ENCODE results near the gene CHD2.

CHD2 gene

DNA sequence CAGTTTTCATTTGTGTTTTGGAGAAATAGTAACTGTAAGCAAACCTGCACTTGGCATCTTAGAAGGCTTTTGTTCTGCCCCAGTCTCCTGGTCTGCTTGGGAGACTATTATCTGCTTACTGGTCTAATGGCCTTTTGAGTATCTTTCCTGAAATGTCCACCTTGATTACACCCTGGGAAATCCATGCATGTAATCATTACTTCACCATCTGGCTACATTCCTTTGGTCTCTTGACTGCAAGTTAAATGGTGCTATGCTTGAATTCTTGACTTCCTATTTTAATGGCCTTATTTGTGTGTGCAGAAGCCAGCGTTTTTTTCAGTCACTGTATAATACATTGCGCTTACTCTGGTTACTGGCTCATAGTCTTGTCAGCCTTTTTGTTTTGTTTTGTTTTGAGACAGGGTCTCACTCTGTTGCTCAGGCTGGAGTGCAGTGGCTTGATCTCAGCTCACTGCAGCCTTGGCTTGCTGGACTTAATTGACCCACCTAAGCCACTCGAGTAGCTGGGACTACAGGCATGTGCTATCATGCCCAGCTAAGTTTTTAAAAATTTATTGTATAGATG lies 30.0 kb downstream of the CHD2 start:
- no peak for DNase-seq (ENCODE audit: low read depth, low spot score)

DNA sequence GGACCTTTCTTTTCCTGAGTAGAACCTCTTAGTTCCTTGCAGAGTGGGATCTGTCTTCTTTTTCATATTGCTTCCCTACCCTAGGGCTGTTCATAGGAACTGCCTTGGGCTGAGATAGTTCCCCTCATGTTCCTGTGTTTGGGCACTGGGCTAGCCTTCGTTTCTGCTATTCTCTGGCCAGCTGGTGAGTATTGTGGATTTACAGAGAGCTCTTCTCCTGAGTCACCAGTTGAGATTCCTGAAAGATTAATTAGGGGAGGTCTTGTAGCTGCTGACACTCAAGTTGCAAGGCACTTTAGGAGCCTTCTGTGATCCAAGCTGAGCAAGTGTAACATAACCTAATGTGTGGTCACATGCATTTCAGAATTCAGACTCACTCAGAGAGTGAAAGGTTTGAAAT lies 30.7 kb downstream of the CHD2 start:
- DNase-seq (ENCODE audit: low read depth, low spot score), result no peak

DNA sequence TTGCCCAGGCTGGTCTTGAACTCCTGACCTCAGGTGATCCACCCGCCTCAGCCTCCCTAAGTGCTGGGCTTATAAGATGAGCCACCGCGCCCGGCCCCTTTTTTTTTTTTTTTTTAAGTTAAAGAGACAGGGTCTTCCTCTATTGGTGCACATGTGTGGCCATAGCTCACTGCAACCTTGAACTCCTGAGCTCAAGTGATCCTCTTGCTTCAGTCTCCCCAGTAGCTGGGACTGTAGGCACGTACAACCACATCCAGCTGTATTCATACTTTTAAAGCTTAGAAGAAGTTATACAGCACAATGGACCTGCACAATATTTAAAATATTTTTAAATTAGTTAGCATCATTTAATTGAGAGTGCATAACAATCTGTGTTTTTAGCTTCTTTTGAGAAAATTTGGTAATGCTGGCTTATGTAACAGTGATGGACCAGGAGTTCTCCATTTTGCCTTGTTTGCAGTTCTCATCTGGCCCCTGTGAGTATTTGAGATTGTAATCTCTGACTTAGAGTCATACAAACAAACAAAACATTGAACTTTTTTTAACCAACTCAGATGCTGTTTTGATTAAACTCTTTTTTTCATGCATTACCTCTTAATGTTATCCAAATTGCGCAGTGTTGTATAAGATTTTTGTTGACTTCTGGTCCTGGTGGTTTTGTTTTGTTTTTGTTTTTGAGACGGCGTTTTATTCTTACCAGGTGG lies 33.0 kb downstream of the CHD2 start:
- DNase-seq (ENCODE audit: low read depth, low spot score), result no peak

DNA sequence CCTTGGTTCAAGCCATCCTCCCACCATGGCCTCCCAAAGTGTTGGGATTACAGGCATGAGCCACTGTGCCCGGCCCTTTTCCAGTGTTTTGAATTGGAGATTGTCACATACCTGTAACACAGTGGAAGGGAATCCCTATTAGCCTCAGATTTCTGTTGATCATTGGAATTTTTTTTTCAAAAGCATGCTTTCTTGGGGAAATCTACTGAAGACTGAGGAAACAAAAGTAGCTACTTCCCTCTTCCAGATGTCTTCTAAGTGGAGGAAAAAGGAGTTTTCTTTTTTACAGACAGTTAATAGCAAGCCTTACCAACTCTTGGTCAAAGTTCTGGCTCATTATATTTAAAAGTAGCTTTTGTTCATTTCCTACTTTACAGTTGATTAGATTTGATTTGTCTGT lies 33.7 kb downstream of the CHD2 start:
- DNase-seq (ENCODE audit: low read depth, low spot score), result no peak

DNA sequence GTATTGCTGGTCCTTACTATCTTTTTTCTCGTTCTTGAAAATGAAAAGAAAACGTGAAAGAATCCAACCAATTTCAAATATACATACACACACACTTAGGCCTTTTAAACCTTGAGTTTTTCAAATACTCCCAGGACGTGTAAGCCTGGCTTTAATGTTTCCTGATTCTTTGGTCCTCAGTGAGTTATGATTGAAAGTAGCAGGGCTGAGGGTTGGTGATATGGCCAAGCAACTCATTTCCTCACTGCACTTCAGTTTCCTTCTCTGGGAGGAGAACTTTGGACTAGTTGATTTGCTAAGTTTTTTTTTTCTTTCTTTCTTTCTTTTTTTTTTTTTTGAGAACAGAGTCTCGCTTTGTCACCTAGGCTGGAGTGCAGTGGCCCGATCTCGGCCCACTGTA lies 34.6 kb downstream of the CHD2 start:
- DNase-seq (ENCODE audit: low read depth, low spot score), result no peak

DNA sequence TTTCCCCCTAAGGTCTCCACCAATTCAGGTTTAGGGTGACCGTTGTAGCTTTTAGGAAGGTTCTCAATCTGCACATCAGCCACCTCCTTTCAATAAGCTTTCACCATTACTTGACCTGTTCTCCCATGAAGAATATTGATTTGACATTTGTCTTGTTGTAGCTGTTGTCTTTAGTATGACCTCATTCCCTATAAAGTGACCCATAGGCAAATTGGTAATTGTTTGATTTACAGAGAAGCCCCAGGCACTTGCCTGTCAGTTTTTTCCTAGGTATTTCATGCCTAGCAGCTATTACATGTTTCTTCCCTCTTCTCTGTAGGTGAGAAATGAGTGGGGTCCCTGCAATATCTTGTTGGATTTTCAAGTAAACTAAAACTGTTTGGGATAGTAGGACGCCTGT lies 36.0 kb downstream of the CHD2 start:
- DNase-seq (ENCODE audit: low read depth, low spot score), result no peak

DNA sequence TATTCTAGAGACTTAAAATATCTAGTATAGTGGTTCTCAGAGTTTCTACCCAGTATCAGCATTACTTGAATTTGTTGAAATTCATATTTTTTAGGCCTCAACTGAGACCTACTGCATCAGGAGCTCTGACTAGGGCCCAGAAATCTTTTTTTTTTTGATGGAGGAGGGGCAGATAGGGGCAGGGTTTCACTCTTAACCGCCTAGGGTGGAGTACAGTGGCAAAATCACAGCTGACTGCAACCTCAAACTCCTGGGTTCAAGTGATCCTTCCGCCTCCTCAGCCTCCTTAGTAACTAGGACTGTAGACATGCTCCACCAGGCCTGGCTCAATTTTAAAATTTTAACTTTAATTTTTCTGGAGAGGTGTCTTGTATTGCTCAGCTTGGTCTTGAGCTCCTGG lies 36.6 kb downstream of the CHD2 start:
- DNase-seq (ENCODE audit: low read depth, low spot score), result no peak

DNA sequence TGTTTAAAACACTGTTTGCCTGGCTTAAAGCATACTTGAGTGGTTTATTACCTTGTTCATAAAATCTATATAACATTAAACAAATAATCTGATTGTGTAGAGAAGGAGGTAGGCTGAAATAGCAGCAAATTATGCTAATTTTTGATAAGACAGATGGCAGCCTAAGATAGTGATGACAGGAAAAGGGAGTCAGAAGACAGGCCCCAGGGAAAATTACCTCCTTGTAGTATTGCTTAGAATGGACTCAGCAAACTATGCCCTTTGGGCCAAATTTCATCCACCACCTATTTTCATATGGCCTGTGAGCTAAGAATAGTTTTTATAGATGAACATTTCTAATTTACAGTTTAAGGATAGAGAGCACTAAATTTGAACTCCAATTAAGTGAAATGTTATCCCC lies 37.8 kb downstream of the CHD2 start:
- DNase-seq (ENCODE audit: low read depth, low spot score), result no peak

DNA sequence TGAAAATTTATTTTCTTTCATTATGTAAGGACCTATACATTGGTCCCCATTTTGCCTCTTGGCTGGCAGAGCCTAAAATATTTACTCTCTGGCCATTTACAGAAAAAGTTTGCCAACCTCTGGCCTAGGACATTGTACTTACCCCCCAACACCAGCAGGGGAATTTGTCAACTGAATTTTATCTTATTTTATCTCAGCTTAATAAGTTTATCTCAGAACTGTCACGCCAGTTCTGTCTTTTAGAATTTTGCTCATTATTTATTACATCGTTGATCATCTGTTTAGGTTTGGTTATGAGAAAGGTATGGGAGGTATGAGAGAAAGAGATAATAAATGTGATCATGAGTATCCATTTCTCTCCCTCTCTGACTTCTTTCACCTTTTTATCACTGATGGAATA lies 38.3 kb downstream of the CHD2 start:
- no peak for DNase-seq (ENCODE audit: low read depth, low spot score)

DNA sequence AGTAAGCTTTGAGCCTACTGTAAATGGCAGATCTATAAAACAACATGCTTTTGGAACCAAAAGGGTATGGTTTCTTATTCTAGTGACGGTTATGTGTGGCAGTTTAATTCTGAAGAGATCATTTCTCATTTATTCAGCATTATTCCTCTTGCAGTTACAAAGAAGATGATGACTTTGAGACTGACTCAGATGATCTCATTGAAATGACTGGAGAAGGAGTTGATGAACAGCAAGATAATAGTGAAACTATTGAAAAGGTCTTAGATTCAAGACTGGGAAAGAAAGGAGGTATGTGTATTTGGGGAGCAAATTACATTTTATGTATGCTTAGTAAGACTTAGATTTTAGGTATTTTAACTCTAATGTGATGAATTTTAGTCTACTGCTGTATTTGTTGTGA lies 41.5 kb downstream of the CHD2 start:
- DNase-seq (ENCODE audit: low read depth, low spot score), result no peak

DNA sequence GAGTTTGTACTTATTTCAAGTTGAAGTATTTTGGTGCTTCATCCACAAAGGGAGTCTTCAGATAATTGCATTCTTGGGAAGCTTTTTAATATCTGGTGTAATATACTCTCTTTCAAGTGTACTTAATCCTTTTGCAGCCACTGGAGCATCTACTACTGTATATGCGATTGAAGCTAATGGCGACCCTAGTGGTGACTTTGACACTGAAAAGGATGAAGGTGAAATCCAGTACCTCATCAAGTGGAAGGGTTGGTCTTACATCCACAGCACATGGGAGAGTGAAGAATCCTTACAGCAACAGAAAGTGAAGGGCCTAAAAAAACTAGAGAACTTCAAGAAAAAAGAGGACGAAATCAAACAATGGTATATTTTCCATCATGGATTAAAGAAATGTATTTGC lies 42.6 kb downstream of the CHD2 start:
- DNase-seq (ENCODE audit: low read depth, low spot score), result no peak

DNA sequence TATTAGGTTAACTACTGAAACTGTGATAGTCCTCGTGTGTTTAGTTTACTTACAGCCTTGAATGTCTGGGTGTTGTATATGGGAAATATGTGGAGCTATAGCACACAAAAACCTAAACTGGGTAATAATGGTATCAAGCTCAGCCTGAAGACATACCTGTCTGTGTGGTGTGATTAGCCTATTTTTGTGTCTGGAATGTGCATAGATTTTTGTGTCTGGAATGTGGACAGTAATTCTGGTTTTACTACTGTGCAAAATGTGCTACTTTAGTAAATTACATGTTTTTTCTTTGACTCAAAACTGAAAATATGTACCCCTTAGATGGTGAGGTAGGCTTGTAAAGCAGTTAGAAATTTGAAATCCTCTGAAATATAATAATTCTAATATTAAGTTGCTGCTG lies 43.5 kb downstream of the CHD2 start:
- no peak for DNase-seq (ENCODE audit: low read depth, low spot score)

DNA sequence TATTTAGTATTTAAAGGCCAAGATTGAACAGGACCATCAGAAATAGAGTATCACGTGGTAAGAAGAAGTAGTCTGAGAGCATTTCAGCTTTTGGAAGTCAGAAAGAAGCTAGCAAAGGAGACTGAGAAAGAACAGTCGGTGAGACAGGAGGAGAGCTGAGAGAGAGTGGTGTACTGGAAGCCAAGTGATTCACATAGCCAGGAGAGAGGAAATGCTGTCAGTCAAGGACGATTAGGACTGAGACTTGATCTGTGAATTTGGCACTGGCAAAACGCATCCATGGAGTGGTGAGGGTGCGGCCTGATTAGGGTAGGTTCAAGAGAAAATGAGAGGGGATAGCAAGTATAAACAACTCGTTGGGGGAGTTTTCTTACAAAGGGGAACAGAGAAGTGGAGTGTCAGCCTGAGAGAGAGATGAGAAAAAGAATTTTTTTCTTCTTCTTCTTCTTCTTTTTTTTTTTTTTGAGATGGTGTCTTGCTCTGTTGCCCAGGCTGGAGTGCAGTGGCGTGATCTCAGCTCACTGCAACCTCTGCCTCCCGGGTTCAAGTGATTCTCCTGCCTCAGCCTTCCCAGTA lies 44.9 kb downstream of the CHD2 start:
- no peak for DNase-seq (ENCODE audit: low read depth, low spot score)

DNA sequence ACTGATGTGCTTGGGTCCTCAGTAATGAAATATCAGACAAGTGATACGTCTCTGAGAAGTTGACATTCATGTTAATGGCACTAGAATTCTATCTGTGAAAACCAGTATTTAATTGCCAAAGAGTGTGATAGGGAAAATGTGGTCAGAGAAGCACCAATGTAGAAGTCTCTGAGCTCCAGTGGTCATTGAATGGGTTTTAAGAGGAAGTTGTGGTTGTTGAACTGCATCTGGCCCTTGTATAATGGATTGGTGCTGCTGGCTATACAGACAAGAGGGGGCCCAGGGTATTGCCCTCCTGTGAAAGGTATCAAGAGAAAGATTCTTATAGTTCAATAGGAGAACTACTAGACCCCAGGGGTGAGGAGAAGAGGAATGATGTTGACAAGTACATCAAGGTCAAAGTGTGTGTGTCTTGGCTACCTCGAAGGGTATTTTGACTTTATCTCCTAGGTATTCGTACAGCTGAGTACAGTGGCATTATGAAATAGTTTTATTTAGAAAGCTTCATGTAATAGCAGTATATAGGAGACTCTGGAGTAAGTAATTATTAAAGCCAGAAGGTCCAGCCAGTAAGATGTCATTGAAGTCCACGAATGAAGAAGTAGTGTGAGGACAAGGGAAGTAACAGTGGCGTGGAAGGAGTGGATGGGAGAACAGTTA lies 47.1 kb downstream of the CHD2 start:
- DNase-seq (ENCODE audit: low read depth, low spot score), result no peak

DNA sequence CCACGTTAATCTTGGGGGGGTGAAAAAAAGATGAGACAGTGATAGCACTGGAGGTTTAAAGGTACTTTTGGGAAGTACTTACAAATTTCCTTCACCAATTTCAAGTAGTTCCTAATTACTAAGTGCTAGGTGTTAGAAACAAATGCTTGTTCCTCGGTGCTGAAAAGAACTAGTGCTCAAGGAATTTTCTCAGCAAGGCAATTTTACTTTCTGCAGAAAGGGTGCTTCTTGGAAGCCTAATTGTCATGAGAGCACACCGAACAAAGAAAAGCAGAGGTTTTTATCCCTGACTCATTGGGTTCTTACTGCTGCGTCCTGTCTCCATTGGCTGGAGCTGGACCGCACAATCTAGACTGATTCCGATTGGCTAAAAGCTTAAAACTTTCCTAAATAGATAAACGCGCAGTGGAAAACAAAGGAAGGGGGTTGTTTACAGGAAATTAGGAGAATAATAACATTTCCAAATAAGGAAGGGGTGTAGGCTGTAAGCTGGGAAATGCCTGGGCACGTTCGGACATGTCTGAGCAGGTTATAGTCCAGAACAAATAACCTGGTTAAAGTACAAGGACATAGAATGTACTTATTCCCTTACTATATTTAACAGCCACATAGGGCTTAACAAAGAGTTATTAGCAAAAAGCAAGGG lies 49.6 kb downstream of the CHD2 start:
- DNase-seq (ENCODE audit: low read depth, low spot score), result no peak

DNA sequence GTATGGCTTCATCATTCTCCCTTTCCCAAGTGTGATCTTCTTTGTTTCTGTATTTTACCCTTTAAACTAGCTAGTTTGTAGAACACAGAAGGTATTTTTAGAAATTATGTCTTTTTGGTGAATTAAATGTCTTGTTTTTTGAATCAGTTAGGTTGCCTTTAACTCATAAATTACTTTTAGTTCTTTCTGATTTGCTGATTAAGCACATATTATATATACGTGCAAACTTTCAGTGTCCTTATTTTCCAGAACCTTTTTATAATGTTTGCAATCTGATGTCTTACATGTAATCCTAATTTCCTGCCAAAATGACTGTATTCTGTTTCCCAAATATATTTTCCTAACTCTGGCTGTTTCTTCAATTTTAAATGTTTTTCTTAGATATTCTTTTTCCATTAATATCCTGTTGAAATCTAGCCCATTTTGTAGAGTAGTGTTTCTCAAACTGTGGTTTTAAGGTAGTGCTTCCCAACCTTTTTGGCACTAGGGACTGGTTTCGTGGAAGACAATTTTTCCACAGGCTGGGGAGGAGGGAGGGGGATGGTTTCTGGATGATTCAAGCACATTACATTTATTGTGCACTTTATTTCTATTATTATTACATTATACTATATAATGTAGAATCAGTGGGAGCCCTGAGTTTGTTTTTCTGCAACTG lies 51.8 kb downstream of the CHD2 start:
- DNase-seq (ENCODE audit: low read depth, low spot score), result no peak

DNA sequence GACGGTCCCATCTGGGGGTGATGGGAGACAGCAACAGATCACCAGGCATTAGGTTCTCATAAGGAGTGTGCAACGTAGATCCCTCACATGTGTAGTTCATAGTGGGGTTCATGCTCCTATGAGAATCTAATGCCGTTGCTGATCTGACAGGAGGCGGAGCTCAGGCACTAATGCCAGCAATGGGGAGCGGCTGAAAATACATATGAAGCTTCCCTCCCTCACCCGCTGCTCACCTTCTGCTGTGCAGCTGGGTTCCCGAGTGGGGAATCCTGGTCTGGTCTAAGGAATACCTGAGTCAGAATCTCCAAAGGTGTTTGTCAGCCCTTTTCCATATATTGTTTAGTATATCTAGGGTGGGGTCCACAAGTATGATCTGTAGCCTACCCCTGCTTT lies 52.3 kb downstream of the CHD2 start:
- DNase-seq (ENCODE audit: low read depth, low spot score), result no peak

DNA sequence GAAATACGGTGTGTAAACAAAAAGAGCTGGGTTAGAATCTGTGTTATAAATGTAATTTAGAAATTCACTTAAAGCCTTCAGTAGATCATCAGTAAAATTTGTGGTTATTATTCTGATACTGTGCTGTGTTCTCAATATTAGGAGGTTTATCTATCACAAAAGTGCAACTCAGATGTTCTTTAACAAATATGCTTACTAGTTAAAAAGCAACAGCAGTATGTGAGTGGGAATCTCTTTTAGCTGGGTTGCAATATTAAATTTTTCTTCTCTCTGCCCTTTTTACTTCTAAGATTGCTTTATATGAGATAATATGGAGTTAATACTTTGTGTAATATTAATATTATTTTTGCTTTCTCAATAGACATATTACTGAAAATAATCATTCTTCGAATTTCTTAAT lies 53.4 kb downstream of the CHD2 start:
- DNase-seq (ENCODE audit: low read depth, low spot score), result no peak

DNA sequence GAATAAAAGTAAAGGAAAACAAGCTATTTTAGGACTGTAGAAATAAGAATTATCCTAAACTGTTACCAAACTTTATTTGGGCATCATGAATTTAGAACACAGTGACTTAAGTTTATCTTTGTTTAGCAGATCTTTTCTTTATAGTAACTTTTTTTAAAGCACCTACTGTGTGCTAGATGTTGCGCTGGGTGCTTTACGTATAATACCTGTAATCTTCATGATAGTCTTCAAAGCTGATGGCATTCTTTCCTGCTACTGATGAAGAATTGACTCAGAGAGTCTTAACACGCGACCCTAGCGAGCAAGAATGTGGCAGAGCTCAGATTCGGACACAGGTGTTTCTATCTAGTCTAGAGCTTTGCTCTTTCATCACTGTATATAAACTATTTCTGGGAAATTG lies 53.9 kb downstream of the CHD2 start:
- no peak for DNase-seq (ENCODE audit: low read depth, low spot score)

DNA sequence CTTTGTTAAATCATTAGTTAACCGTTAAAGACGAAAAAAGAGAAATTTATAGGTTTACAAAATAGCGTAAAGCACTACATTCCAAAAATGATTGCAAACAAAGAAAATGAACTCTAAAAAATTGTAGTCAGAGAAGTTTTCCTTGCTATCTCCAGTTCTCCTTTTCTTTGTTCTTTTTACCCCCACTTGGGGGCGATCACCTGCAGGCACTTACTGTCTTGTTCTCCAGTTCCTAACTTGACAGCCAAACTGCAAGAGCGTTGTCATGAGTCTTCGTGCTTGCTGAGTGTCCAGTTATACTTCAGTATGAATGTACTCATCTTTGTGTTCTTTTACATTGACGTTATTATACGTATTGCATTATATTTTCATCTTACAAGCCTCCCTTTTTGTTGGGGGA lies 54.5 kb downstream of the CHD2 start:
- DNase-seq (ENCODE audit: low read depth, low spot score), result no peak

DNA sequence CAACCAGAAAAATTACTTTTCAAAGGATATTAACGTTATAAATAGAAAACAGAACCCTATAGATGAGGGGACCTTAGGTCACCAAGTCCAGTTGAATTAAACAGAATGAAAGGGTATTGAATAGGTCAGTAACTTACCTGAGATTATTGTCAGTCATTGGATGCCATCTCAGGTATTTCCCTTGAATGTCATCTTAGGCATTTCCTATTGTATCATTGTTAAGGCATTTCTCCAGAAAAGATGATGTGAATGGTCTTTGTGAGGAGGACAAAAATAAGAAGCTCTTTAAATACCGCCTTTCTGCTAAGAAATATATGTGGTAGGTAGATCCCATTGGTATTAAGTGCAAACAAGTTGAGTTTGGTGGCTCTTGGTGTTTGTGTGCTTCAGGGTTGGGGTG lies 55.6 kb downstream of the CHD2 start:
- no peak for DNase-seq (ENCODE audit: low read depth, low spot score)

DNA sequence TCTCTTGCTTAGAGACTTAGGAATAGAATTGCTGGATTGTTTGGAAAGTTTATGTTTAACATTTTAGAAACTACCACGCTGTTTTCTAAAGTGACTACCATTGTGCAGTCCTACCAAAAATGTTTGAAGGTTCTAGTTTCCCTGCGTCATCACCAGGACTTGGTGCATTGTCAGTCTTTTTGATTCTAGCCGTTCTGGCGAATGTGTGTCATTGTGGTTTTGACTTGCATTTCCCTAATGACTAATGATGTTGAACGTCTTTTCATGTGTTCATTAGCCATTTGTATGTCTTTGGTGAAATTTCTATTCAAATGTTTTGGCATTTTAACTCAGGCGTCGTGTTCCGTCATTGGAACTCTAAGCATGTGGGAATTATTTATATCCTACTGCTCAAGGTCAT lies 58.0 kb downstream of the CHD2 start:
- no peak for DNase-seq (ENCODE audit: low read depth, low spot score)
